SK-N-SH (cell line): ENCODE measurements around the gene FRRS1. TPM values are rescaled to one million over a fixed set of nuclear protein-coding genes. Genes with fewer than 3 reads are reported as not detected.
A peak's percentile ranks its signal among the peaks of the same experiment; 100 is the strongest.

Experiments
- CTCF ChIA-PET: fragments of 300-600, 350-600 bp; formaldehyde crosslinking; extraction: SDS; loops from one replicate; lab custom pipeline; 2021; lab: Yijun Ruan, JAX
- POLR2A ChIA-PET: fragments of 350-600 bp; sonication (Branson Sonifier 250); formaldehyde crosslinking; extraction: SDS; loops from one replicate; lab custom pipeline; 2020; ENCODE audit warnings: antibody characterized with exemption, inconsistent platforms; lab: Yijun Ruan, JAX
- DNase-seq: peaks from one replicate; pipeline ENCODE4 v3.0.0; 2012
- H2AFZ ChIP-seq: fragments of 200-600 bp; sonication (generic); 2 replicates; pipeline ENCODE4 v1.8.1; 2016; ENCODE audit warnings: antibody characterized with exemption, mild to moderate bottlenecking, low read depth
- H3F3A ChIP-seq: fragments of 200-600 bp; sonication (generic); replicated peaks from 2 replicates; pipeline ENCODE3; 2016; ENCODE audit warnings: antibody characterized with exemption, mild to moderate bottlenecking; ENCODE audit not compliant: insufficient read depth
- H3K27ac ChIP-seq, 2 experiments: fragments of 200-500 bp in 1 of 2; fragments of 200-600 bp in 1 of 2; sonication (Bioruptor generic) in 1 of 2; sonication (generic), shearing (Covaris generic) in 1 of 2; 2 replicates each; pipeline versions ENCODE4 v1.5.1 to v1.6.1; 2014 to 2016; ENCODE audit warnings: low read depth in 2 of 2, inconsistent platforms in 1 of 2, low read length in 1 of 2, mild to moderate bottlenecking in 1 of 2, mixed read lengths in 1 of 2
- H3K27me3 ChIP-seq: fragments of 200-600 bp; sonication (generic), shearing (Covaris generic); 2 replicates; pipeline ENCODE4 v1.6.1; 2016; ENCODE audit warnings: mixed run types; ENCODE audit not compliant: insufficient read depth
- H3K36me3 ChIP-seq, 2 experiments: fragments of 200-500 bp in 1 of 2; fragments of 200-600 bp in 1 of 2; sonication (Bioruptor generic) in 1 of 2; sonication (generic) in 1 of 2; replicated peaks in 1 of 2; 2 replicates each; pipeline versions ENCODE3 to v1.5.1; 2014 to 2016; ENCODE audit warnings: low read length in 1 of 2, mild to moderate bottlenecking in 1 of 2; ENCODE audit not compliant: insufficient read depth in 2 of 2, control insufficient read depth in 1 of 2
- H3K4me1 ChIP-seq, 2 experiments: fragments of 200-500 bp in 1 of 2; fragments of 200-600 bp in 1 of 2; sonication (Bioruptor generic) in 1 of 2; sonication (generic), shearing (Covaris generic) in 1 of 2; 2 replicates each; pipeline versions ENCODE4 v1.5.1 to v1.6.1; 2014 to 2016; ENCODE audit warnings: low read depth in 1 of 2, low read length in 1 of 2, mixed run types in 1 of 2; ENCODE audit not compliant: insufficient read depth in 2 of 2, control insufficient read depth in 1 of 2
- H3K4me2 ChIP-seq: fragments of 200-600 bp; sonication (generic), shearing (Covaris generic); 2 replicates; pipeline ENCODE4 v1.6.1; 2017; ENCODE audit warnings: mixed run types
- H3K4me3 ChIP-seq, 2 experiments: fragments of 200-500 bp in 1 of 2; fragments of 200-600 bp in 1 of 2; sonication (Bioruptor generic) in 1 of 2; sonication (generic), shearing (Covaris generic) in 1 of 2; 2 replicates each; pipeline versions ENCODE4 v1.5.1 to v1.8.1; 2014 to 2016; ENCODE audit warnings: low read depth in 2 of 2, inconsistent platforms in 1 of 2, low read length in 1 of 2, mild to moderate bottlenecking in 1 of 2, mixed read lengths in 1 of 2, moderate library complexity in 1 of 2
- H3K79me2 ChIP-seq: fragments of 200-600 bp; sonication (generic); 2 replicates; pipeline ENCODE4 v1.8.1; 2017; ENCODE audit warnings: mild to moderate bottlenecking; ENCODE audit not compliant: insufficient read depth
- H3K9ac ChIP-seq: fragments of 200-600 bp; sonication (generic); 2 replicates; pipeline ENCODE4 v1.6.1; 2017; ENCODE audit warnings: mixed run types
- H3K9me2 ChIP-seq: fragments of 200-600 bp; sonication (generic); 2 replicates; pipeline ENCODE4 v1.6.1; 2017; ENCODE audit warnings: mixed run types
- H3K9me3 ChIP-seq: fragments of 200-600 bp; sonication (generic); 2 replicates; pipeline ENCODE4 v1.6.1; 2017; ENCODE audit warnings: mixed run types, mild to moderate bottlenecking, moderate library complexity
- H4K20me1 ChIP-seq: fragments of 200-600 bp; sonication (generic); 2 replicates; pipeline ENCODE4 v1.6.1; 2017; ENCODE audit warnings: mild to moderate bottlenecking, mixed run types; ENCODE audit not compliant: insufficient read depth
- CTCF ChIP-seq: fragments of 200-600 bp; sonication (generic); IDR thresholded peaks from 2 replicates; pipeline ENCODE4 v1.6.1; 2017; ENCODE audit warnings: antibody characterized with exemption, mild to moderate bottlenecking, moderate library complexity
- ELF1 ChIP-seq: IDR thresholded peaks from 2 replicates; pipeline ENCODE4 v1.4.0; 2012
- EZH2phosphoT487 ChIP-seq: fragments of 200-600 bp; sonication (generic); IDR thresholded peaks from 2 replicates; pipeline ENCODE4 v1.6.1; 2017; ENCODE audit warnings: low read depth, mixed run types, mild to moderate bottlenecking, antibody characterized with exemption, moderate library complexity, borderline replicate concordance
- FOXM1 ChIP-seq: IDR thresholded peaks from 2 replicates; pipeline ENCODE4 v1.4.0; 2012; ENCODE audit warnings: low read depth, mild to moderate bottlenecking
- MXI1 ChIP-seq: IDR thresholded peaks from 2 replicates; pipeline ENCODE4 v1.6.1; 2012; ENCODE audit warnings: mild to moderate bottlenecking, low read depth, low read length, improper control_type of control experiment
- NFIC ChIP-seq: IDR thresholded peaks from 2 replicates; pipeline ENCODE4 v1.4.0; 2012; ENCODE audit warnings: borderline replicate concordance
- NRF1 ChIP-seq: IDR thresholded peaks from 2 replicates; pipeline ENCODE4 v1.6.1; 2012; ENCODE audit warnings: low read depth, mild to moderate bottlenecking, low read length
- POLR2AphosphoS5 ChIP-seq: IDR thresholded peaks from 2 replicates; pipeline ENCODE4 v1.6.1; 2012; ENCODE audit warnings: low read depth, low read length
- REST ChIP-seq: IDR thresholded peaks from 2 replicates; pipeline ENCODE4 v1.6.1; 2012; ENCODE audit warnings: mild to moderate bottlenecking, low read depth, low read length, moderate library complexity
- RFX5 ChIP-seq: IDR thresholded peaks from 2 replicates; pipeline ENCODE4 v1.6.1; 2012; ENCODE audit warnings: mild to moderate bottlenecking, improper control_type of control experiment, low read length
- RXRA ChIP-seq: IDR thresholded peaks from 2 replicates; pipeline ENCODE4 v1.4.0; 2012; ENCODE audit warnings: low read depth, mild to moderate bottlenecking, borderline replicate concordance
- SIN3A ChIP-seq: IDR thresholded peaks from 2 replicates; pipeline ENCODE4 v1.6.1; 2012; ENCODE audit warnings: low read depth, mild to moderate bottlenecking, low read length, moderate library complexity, borderline replicate concordance
- TCF12 ChIP-seq: IDR thresholded peaks from 2 replicates; pipeline ENCODE4 v1.4.0; 2012
- WGBS: methylation state at CpG from one replicate; pipeline ENCODE4 v1.1.6; 2017; ENCODE audit warnings: low lambda C conversion rate; 5-methylcytosine and 5-hydroxymethylcytosine counted together
- polyA plus RNA-seq, 3 experiments: library from polyadenylated mRNA; depleted of rRNA; stranded (reverse); fragments of >200 nt; gene quantifications; 2 replicates each; pipeline ENCODE4 v1.2.3, GENCODE V29; 2012

FRRS1 gene
- polyA plus RNA-seq, 1 of the 3 experiments (the other 2 are of a cell fraction): 1.9 TPM

GRCh38 chr1:99662539-99663080 lies 103.8 kb downstream of the FRRS1 start:
- CTCF ChIA-PET: interaction anchor here (1.3 to 1.7 kb wide), 3 partner anchors 11 to 27 kb away, joined by 3 to 5 read pairs (median 4); no protein-coding TSS in a partner anchor
- Histone ChIP-seq H3K4me2 (no peak overlapping the region), H3K27ac (peak overlapping the region in 1 of 2 experiments; percentile 8; a peak in 2 of 4 replicates), H3K9me3 (no peaks in the 10 kb centered on the region), H3K4me1 (peaks cover 2 to 10% of the 10 kb centered on the region in 2 experiments; a peak in 2 of 4 replicates), H3K4me3 (no peak overlapping the region), H3F3A (no peaks in the 10 kb centered on the region), H3K79me2 (peaks cover 13% of the 10 kb centered on the region; the same call in 1 of the 2 replicates), H3K9ac (no peak overlapping the region), H4K20me1 (no peaks in the 10 kb centered on the region), H3K9me2 (no peaks in the 10 kb centered on the region), H2AFZ (no peak overlapping the region), H3K27me3 (no peaks in the 10 kb centered on the region), H3K36me3 (peaks cover 0 to 11% of the 10 kb centered on the region in 2 experiments)
- 56% methylated on average over 3 of the region's 3 CpGs for WGBS
- POLR2A ChIA-PET: no interaction called here
- DNase-seq: no peak
- TF ChIP-seq NFIC: no peak
- no peak for TF ChIP-seq RFX5
- no peak for TF ChIP-seq RXRA
- no peak for TF ChIP-seq ELF1
- no peak for TF ChIP-seq FOXM1
- TF ChIP-seq MXI1: no peak
- TF ChIP-seq NRF1: no peak
- TF ChIP-seq CTCF: no peak
- TF ChIP-seq EZH2phosphoT487: no peak
- TF ChIP-seq SIN3A: no peak
- TF ChIP-seq TCF12: no peak
- no peak for TF ChIP-seq REST

- no peak overlapping the region for H2AFZ ChIP-seq
- H3K9me2 ChIP-seq: no peaks in the 10 kb centered on the region
- CTCF ChIA-PET: interaction anchor here (1.7 kb wide), 1 partner anchor 12 kb away, joined by 5 read pairs; no protein-coding TSS in a partner anchor
- no peak overlapping the region for H3K9ac ChIP-seq
- H3K9me3 ChIP-seq: no peaks in the 10 kb centered on the region
- H3F3A ChIP-seq: no peaks in the 10 kb centered on the region
- no peak overlapping the region for H3K27ac ChIP-seq
- no peaks in the 10 kb centered on the region for H3K27me3 ChIP-seq
- TF ChIP-seq POLR2AphosphoS5 (no peak), FOXM1 (no peak), NFIC (no peak)
- TF ChIP-seq, all 33 proteins: peak for 0
- 97% methylated on average over 3 of the region's 3 CpGs for WGBS
- Histone ChIP-seq H3K79me2 (peaks cover 18% of the 10 kb centered on the region; the same call in 1 of the 2 replicates), H3K4me3 (no peak overlapping the region), H3K4me1 (peaks cover 2 to 10% of the 10 kb centered on the region in 2 experiments; a peak in 2 of 4 replicates), H3K36me3 (peaks cover 0 to 7% of the 10 kb centered on the region in 2 experiments), H3K4me2 (no peak overlapping the region), H4K20me1 (no peaks in the 10 kb centered on the region)
- POLR2A ChIA-PET: no interaction called here
- no peak for DNase-seq
These were observed 104.7 kb downstream of the FRRS1 start for GRCh38 chr1:99661780-99662179.
